Panc1 (cell line): ENCODE results near the gene CARD16. TPM values are rescaled to one million over a fixed set of nuclear protein-coding genes. Genes with fewer than 3 reads are reported as not detected.

Source experiments
- ATAC-seq: fragments of 200-7000 bp; cut with Tn5 transposase; 2 replicates; pipeline ENCODE4 v1.9.1; 2020; ENCODE audit warnings: mild to moderate bottlenecking, moderate library complexity
- BruUV-seq: library from RNA; stranded (reverse); fragments of 400-500 nt; replicated peaks from 2 replicates; lab custom pipeline; 2021; lab: Mats Ljungman, UMichigan
- CTCF ChIA-PET: fragments of 300-600 bp; sonication (Branson Sonifier 250); formaldehyde crosslinking; loops from one replicate; lab custom pipeline; 2022; ENCODE audit warnings: antibody characterized with exemption; lab: Charles Lee
- POLR2A ChIA-PET: fragments of 300-600 bp; sonication (Branson Sonifier 250); formaldehyde crosslinking; loops from one replicate; lab custom pipeline; 2022; ENCODE audit warnings: antibody characterized with exemption; lab: Charles Lee
- DNase-seq: peaks from one replicate; pipeline ENCODE4 v3.0.0-alpha.2; 2010; ENCODE audit warnings: low read depth, low spot score
- H3K27ac ChIP-seq: 2 replicates; pipeline ENCODE4 v1.5.1; 2011; ENCODE audit warnings: mild to moderate bottlenecking, low read length, inconsistent platforms
- H3K27me3 ChIP-seq: fragments of 200-500 bp; sonication (Bioruptor generic); 2 replicates; pipeline ENCODE4 v1.6.0; 2014; ENCODE audit warnings: low read length, inconsistent platforms; ENCODE audit not compliant: control insufficient read depth, insufficient read depth
- H3K36me3 ChIP-seq: fragments of 200-500 bp; sonication (Bioruptor generic); 2 replicates; pipeline ENCODE4 v1.5.1; 2014; ENCODE audit warnings: inconsistent platforms, mild to moderate bottlenecking, low read length, moderate library complexity; ENCODE audit not compliant: control insufficient read depth, insufficient read depth
- H3K4me1 ChIP-seq: 2 replicates; pipeline ENCODE4 v1.5.1; 2011; ENCODE audit warnings: inconsistent platforms, mild to moderate bottlenecking, low read length, moderate library complexity; ENCODE audit not compliant: control insufficient read depth, insufficient read depth
- H3K4me3 ChIP-seq, 2 experiments: 2 replicates each; pipeline ENCODE4 v1.5.1; 2011 to 2012; ENCODE audit warnings: low read depth in 2 of 2, low read length in 2 of 2, mild to moderate bottlenecking in 2 of 2, inconsistent platforms in 1 of 2, moderate library complexity in 1 of 2
- H3K9me3 ChIP-seq: fragments of 200-500 bp; sonication (Bioruptor generic); 2 replicates; pipeline ENCODE4 v1.5.1; 2014; ENCODE audit warnings: low read depth, mild to moderate bottlenecking, inconsistent platforms, low read length, moderate library complexity; ENCODE audit not compliant: control insufficient read depth, insufficient read depth
- POLR2AphosphoS5 ChIP-seq: IDR thresholded peaks from 2 replicates; pipeline ENCODE4 v1.6.1; 2012; ENCODE audit warnings: mild to moderate bottlenecking, low read depth, low read length, moderate library complexity
- SIN3A ChIP-seq: IDR thresholded peaks from 2 replicates; pipeline ENCODE4 v1.6.1; 2012; ENCODE audit warnings: low read depth, mild to moderate bottlenecking, low read length, moderate library complexity, borderline replicate concordance; ENCODE audit not compliant: insufficient read depth
- TCF7L2 ChIP-seq: IDR thresholded peaks from 2 replicates; pipeline ENCODE4 v1.6.1; 2011; ENCODE audit warnings: mild to moderate bottlenecking, low read depth, low read length, inconsistent platforms
- in situ Hi-C: cut with HindIII; loops from 2 replicates; pipeline ENCODE4 v1.10.0; 2016; ENCODE audit warnings: low sequenced_read_pairs, low pct_unique_long_range_greater_than_20kb
- intact Hi-C: fragments of 100-400 bp; cut with micrococcal nuclease; formaldehyde crosslinking; loops from one replicate; pipeline ENCODE4 v1.10.0; 2022; ENCODE audit not compliant: unreplicated experiment
- total RNA-seq: library from RNA; stranded (reverse); gene quantifications from one replicate; pipeline ENCODE4 v1.2.1, GENCODE V29; 2021; ENCODE audit not compliant: unreplicated experiment
- TF ChIP-seq, protein P1 (sequence below), 2 experiments: IDR thresholded peaks; 2 replicates each; pipeline ENCODE4 v1.6.1; 2011 to 2012; ENCODE audit warnings: low read depth in 2 of 2, control low read depth in 1 of 2, low read length in 1 of 2, mild to moderate bottlenecking in 1 of 2, moderate library complexity in 1 of 2; ENCODE audit not compliant: insufficient read depth in 1 of 2
- TF ChIP-seq, protein P2 (sequence below): fragments of 450-650 bp; IDR thresholded peaks from 2 replicates; pipeline ENCODE4 v1.5.1; 2017; ENCODE audit warnings: mild to moderate bottlenecking

CARD16 gene
- total RNA-seq, 1 experiment from 2014 or later, result not detected

DNA sequence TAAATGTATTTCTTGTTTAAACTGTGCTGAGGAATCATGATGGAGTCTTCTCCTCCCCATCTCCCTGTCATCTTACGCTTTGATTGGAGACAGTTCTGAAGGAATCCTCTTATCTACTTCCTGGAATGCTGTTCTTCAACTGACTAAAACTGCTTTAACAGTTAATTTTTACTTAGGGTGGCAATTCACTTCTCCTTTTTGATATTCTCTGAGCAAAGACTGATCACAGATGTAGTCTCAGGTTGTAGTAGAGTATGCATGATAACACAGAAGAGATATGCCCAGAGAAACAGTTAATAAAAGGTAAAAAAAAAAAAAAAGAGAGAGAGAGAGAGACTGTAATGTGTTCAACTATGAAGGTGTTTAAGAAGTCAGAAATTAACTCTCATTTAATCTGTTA lies 20.7 kb downstream of the CARD16 start:
- intact Hi-C loops, result no loop called here

DNA sequence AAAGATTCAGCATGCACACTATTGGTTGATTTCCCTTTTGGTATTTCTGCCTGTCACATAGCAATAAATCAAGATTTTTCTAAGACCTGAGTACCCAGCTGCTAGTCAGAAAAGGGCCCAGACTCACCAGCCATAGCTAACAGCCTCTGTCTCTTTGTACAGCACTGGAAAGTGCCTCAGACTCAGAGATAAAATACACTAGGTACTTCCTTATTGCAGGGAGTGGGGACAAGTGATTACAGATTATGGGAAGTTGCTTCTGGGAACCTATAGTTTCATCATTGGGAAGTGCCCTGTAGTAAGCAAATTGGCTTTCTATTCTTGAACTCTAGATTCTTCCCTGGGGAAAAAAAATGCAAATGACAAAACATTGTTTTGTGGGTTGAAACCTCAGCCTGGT lies 22.1 kb downstream of the CARD16 start, which contains the start of gene CASP5:
Gene CASP5 (minus strand): TSS at position 166 of the 400 bp plus-strand sequence. CDS start 32 bp downstream, at position 134.
- no peak for DNase-seq
- H3K27me3 ChIP-seq, result no peaks in the 10 kb centered on the region
- CTCF ChIA-PET, result no interaction called here
- H3K27ac ChIP-seq, result no peak within 1 kb of the TSS
- in situ Hi-C loops (no loop called here), intact Hi-C loops (no loop called here)
- H3K36me3 ChIP-seq, result no peaks in the 10 kb centered on the region
- H3K4me1 ChIP-seq, result no peaks in the 10 kb centered on the region
- TF ChIP-seq SIN3A (no peak), TCF7L2 (no peak), POLR2AphosphoS5 (no peak)
- TF ChIP-seq, protein P1, sequence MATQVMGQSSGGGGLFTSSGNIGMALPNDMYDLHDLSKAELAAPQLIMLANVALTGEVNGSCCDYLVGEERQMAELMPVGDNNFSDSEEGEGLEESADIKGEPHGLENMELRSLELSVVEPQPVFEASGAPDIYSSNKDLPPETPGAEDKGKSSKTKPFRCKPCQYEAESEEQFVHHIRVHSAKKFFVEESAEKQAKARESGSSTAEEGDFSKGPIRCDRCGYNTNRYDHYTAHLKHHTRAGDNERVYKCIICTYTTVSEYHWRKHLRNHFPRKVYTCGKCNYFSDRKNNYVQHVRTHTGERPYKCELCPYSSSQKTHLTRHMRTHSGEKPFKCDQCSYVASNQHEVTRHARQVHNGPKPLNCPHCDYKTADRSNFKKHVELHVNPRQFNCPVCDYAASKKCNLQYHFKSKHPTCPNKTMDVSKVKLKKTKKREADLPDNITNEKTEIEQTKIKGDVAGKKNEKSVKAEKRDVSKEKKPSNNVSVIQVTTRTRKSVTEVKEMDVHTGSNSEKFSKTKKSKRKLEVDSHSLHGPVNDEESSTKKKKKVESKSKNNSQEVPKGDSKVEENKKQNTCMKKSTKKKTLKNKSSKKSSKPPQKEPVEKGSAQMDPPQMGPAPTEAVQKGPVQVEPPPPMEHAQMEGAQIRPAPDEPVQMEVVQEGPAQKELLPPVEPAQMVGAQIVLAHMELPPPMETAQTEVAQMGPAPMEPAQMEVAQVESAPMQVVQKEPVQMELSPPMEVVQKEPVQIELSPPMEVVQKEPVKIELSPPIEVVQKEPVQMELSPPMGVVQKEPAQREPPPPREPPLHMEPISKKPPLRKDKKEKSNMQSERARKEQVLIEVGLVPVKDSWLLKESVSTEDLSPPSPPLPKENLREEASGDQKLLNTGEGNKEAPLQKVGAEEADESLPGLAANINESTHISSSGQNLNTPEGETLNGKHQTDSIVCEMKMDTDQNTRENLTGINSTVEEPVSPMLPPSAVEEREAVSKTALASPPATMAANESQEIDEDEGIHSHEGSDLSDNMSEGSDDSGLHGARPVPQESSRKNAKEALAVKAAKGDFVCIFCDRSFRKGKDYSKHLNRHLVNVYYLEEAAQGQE (IDR thresholded peaks at IDR 0.05; ENCODE audit: insufficient read depth in 1 of 2, low read depth in 2 of 2, low read length in 1 of 2), result no peak
- TF ChIP-seq, protein P2, sequence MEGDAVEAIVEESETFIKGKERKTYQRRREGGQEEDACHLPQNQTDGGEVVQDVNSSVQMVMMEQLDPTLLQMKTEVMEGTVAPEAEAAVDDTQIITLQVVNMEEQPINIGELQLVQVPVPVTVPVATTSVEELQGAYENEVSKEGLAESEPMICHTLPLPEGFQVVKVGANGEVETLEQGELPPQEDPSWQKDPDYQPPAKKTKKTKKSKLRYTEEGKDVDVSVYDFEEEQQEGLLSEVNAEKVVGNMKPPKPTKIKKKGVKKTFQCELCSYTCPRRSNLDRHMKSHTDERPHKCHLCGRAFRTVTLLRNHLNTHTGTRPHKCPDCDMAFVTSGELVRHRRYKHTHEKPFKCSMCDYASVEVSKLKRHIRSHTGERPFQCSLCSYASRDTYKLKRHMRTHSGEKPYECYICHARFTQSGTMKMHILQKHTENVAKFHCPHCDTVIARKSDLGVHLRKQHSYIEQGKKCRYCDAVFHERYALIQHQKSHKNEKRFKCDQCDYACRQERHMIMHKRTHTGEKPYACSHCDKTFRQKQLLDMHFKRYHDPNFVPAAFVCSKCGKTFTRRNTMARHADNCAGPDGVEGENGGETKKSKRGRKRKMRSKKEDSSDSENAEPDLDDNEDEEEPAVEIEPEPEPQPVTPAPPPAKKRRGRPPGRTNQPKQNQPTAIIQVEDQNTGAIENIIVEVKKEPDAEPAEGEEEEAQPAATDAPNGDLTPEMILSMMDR, result no peak
- H3K9me3 ChIP-seq, result no peaks in the 10 kb centered on the region
- BruUV-seq, result no TSS peak
- POLR2A ChIA-PET, result no interaction called here
- ATAC-seq, result no peak
- no peak within 1 kb of the TSS for H3K4me3 ChIP-seq

More for the DNA sequence above, 20.7 kb downstream of the CARD16 start:
- TF ChIP-seq POLR2AphosphoS5 (no peak), TCF7L2 (no peak), SIN3A (no peak)
- TF ChIP-seq, protein P2, result no peak
- TF ChIP-seq, protein P1 (IDR thresholded peaks at IDR 0.05; ENCODE audit: insufficient read depth in 1 of 2, low read depth in 2 of 2, low read length in 1 of 2), result no peak
- Histone ChIP-seq H3K4me1 (no peaks in the 10 kb centered on the region), H3K9me3 (no peaks in the 10 kb centered on the region), H3K27me3 (no peaks in the 10 kb centered on the region), H3K4me3 (no peak overlapping the region), H3K36me3 (no peaks in the 10 kb centered on the region), H3K27ac (no peak overlapping the region)
- in situ Hi-C loops, result no loop called here
- DNase-seq, result no peak
- no TSS peak for BruUV-seq
- ATAC-seq, result no peak
- ChIA-PET CTCF (no interaction called here), POLR2A (interaction anchor here (0.6 kb wide), 1 partner anchor 9 kb away, joined by 4 read pairs; no protein-coding TSS in a partner anchor)
